HG03558 (cell line): ENCODE data around the gene EI24.
"Not testable (repeated sequence)": the region's sequence is repeated elsewhere in the genome, so short reads cannot be mapped to it uniquely, and the experiment has no call there.

Experiments used
- ATAC-seq: cut with Tn5 transposase; IDR thresholded peaks from one replicate; pipeline ENCODE4 v1.9.1; 2021; ENCODE audit warnings: moderate number of reproducible peaks; ENCODE audit not compliant: unreplicated experiment; ENCODE audit errors: extremely low read depth

EI24 gene

DNA sequence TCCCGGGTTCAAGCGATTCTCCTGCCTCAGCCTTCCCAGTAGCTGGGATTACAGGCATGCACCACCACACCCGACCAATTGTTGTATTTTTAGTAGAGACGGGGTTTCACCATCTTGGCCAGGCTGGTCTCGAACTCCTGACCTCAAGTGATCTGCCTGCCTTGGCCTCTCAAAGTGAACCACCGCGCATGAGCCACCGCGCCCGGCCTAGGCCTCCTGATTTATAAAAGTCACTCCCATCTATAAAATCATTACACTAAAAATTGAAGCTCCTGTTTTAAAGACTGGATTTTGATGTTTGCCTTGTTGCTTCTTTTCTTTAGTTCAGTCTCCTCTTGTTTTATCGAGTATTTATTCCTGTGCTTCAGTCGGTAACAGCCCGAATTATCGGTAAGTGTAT, 7.9 kb downstream of the EI24 start:
- not testable (repeated sequence) for ATAC-seq

DNA sequence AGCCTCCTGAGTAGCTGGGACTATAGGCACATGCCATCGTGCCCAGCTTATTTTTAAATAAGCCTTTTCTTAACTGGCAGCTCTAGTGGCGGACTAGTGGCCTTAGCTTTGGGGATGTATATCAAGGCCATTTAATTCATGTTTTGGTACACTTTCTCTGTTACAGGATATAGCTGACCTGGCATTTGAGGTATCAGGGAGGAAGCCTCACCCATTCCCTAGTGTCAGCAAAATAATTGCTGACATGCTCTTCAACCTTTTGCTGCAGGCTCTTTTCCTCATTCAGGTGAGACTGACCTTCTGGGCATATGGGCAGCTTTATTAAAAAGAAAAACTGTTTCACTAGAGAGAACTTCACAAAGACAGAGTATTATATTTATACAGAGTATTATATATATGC, 9.5 kb downstream of the EI24 start:
- ATAC-seq, result no peak

DNA sequence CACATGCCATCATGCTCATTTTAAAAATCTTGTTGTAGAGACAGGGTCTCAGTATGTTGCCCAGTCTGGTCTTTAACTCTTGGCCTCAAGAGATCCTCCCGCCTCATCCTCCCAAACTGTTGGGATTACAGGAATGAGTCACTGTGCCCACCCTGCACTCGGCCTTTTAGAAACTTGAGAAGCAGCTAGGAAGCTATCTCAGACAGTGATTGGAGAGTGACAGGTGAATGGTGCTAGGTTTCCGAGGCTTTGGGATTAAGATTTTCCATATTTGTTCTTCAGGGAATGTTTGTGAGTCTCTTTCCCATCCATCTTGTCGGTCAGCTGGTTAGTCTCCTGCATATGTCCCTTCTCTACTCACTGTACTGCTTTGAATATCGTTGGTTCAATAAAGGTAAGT, 10.5 kb downstream of the EI24 start:
- ATAC-seq, result no peak

DNA sequence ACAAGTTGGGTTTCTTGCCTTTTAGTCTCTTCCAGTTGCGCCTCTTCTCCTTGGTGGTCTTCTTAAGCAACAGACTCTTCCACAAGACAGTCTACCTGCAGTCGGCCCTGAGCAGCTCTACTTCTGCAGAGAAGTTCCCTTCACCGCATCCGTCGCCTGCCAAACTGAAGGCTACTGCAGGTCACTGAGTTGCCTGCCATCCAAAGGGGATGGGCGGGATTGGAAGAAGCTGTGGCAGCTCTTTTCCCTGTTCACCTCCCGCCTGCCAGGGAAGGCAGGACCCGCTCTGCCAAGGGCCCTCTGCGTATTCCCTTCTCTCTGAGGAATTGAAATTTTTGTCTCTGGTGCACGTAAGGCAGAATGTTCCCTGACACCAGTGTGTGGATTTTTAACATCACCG, 14.2 kb downstream of the EI24 start:
- ATAC-seq, result no peak

DNA sequence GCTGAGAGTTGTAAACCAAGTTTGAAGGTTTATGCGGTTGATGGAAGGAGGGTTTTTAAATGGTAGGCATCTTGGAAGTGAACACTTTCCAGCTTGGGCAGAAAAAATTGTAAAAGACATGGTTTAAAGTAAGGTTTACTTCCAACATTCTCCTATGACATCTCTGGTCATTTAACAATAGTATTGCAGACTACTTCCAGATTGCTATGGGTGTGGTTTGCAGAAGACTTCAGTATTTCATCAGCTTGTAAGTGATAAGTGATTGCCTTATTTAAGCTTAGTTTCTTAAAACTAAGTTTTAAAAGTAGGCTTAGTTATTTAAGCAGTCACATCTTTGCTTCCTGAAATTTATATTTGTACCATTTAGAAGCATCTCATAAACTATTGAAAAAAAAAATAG, 16.2 kb downstream of the EI24 start:
- ATAC-seq, result no peak

DNA sequence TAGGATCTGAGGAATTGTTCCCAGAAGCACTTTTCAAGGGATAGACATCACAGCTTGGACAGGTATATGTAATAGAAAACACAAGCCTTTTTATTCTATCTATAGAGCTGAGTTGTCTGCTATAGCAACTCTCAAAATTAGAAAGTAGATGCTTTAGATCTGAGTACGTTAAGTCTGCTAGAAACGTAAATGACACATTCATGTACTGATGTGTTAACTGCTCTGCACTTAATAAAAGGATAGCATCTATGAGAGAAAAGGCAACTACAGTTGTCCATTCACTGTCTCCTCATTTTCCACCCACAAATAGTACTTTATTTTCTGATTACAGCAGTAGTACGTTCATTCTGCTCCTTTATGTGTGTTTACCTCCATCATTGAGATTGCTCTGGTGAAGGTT, 17.3 kb downstream of the EI24 start:
- no peak for ATAC-seq

DNA sequence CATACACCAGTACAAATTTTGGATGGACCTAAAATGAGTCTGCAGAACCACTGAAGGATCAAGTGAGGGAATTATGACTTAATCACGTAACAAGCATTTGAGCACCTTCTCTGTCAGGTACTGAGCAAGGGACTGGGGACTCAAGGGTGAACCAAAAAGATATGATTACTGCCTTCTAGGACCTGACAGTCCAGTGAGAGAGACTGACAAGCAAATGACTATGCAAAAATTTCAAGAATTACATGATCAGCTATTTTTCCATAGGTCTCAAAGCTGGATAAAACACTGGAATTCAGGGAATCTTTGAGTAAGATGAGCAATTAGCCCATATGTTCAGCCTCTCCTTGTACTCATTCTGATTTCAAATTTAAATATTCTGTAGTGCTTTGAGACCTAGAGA, 18.2 kb downstream of the EI24 start:
- no peak for ATAC-seq

DNA sequence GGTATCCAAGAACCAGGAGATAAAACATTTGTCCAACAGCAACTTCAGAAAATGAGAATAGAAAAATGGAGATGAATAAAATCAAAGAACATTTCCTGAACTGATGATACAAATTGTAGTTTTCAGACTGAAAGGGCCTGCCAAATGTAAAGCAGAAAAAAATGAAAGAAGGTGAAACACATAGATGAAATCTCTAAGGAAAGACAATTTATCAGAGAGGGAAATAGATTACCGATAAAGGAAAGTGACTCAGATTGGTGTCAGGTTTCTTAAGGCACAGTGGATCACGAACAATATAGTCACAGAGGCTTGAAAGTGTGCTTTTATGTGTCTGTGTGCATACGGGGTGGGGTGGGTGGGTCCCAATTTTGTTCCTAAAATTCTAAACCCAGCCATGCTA, 19.2 kb downstream of the EI24 start:
- no peak for ATAC-seq

DNA sequence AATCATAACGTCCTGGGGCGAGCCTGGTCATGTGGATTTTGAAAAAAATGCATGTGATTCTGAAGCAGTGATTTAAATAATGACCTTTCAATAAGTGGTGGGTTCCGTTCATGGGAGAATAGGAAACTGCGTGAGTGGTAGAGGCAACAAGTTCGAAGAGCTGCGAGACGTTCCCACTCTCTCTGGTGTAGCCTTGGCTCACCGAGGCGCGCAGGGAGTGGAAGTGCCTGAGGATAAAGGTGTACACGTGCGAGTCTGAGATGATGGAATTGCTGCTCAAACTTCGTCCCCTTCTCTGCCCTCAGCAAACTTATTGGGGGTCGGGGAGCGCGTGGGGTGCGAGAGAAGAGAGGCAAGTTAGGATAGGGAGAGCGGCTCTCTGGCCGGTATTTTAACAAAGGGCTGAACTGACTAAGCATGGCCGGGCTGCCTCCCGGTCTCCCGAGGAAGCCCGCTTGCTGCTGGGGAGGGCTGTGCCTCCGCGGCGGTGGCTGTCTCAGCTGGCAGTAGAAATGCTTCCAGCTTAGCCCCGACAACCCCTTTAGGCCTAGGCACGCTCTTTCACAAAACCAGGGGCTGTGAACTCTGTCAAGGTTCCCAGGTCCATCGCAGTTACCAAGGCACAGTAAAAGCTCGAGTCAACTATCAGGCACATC, 22.5 kb downstream of the EI24 start:
- peak; percentile 0 for ATAC-seq

DNA sequence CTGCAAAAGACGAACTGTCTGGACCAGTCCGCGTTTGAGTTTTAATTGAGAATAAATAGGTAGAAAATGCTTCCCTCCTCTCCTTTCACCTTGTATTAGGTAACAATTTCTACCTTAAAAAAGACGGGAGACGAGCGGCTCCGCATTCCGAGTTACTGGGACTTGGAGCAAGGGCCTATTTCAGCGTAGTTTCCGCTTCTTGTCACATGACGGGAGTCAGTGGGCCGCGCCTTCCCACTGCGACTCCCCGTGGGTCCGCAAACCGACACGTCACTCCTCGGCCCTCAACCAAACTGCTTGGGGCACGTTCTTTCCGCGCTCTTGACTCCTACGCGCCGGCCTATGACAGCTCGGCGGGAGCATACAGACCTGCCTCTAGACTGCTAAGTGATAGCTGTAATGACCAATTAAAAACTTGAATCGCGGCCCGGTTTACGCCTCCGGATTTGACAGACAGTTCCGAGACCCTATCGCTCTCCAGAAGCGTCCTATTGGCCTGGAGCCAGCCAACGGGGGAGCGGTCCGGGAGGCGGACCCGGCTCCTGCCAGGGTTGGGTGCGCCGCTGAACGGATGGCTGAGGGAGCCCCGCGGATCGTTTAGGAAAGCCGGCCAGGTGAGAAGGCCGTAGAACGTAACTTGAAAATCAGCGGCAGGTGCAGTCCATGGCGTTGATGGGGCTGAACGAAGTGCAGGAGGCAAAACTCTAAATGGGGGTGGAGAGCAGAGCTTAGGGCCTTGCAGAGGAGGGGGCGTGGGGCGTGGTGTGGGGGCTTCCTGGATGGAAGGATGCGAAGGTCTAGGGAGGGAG, 23.2 kb downstream of the EI24 start, which contains the start of gene STT3A:
Gene STT3A, plus strand, starts transcription at position 548 of the 809 bp plus-strand sequence. CDS start 3,064 bp downstream, outside the sequence.
- peak; percentile 95 for ATAC-seq

DNA sequence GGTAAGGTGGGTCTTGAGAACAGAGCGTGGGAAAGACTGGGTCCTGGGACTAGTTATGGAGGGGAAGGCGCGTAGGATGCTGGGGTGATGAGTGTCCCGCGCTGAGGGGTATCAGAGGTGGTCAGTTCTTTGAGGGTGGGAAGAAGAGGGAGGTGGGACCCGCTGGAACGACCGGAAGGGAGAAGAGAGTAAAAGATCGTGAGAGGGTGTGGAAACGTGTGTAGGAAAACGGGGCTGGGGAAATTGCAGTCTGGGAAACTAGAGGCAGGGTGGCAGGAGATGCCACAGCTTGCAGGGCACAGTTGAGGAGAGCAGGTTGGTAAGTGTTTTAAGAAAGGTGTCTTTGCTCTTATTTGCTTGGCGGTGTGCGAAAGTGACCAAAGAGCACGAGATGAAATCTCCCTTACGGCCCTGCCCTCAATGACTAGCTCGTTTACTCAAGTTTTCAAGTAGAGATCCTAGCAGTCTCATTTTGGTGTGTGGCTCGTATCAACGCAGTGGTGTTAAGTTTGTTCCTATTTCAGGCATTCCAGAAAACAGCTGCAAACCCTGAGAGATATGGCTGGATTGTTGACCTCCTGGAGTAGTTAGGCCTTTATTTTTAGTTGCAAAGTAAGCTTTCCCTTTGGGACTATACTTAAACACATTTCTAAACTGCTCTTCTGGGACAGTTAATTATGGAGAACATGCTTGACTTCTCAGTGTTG, 24.0 kb downstream of the EI24 start:
- ATAC-seq, result no peak

DNA sequence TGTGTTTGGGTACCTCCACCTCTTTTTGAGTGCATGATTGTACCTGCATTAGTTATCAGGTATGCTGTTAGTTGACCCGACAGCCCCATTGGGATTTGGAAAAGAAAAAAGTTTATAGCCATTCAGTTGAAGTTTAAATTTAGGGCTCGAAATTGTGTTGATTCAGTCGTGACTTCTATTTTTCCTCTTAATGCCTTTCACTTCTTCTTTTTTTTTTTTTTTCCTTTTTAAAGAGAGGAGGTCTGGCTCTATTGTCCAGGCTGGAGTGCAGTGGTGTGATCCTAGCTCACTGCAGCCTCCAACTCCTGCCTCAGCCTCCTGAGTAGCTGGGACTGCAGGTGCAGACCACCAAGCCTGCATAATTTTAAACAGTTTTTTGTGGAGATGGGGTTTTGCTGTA, 25.7 kb downstream of the EI24 start:
- no peak for ATAC-seq

DNA sequence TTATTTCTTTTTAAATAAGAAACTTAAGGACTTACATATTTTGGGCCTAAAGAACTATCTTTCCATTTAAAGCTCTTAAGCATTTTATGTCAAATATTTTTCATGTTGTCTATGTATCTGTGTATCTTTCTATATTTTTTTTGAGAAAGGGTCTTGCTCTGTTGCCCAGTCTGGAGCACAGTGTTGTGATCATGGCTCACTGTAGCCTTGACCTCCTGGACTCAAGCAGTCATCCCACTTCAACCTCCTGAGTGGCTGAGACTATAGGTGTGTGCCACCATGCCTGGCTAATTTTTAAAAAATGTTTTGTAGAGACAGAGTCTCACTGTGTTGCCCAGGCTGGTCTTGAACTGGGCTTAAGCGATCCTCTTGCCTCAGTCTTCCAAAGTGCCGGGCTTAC, 31.4 kb downstream of the EI24 start:
- ATAC-seq, result no peak

DNA sequence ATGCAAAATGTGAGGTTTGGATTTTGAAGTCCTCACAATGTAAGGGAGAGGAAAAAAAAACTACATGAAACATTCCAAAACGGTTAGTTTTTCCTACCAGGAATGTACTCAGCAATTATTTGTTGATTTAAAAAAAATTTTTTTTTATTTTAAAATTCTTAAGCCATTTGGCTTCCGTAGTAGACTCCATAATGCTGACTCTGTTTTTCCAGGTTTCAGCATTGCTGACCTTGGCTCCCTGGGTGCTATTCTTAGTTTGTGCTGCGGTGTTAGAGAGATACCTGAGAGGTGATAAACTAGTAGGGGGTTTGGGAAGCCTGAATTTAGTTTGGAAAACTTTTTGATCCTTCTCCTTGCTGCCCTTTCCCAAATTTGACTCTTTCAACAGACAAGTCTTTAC, 33.9 kb downstream of the EI24 start:
- ATAC-seq, result no peak

DNA sequence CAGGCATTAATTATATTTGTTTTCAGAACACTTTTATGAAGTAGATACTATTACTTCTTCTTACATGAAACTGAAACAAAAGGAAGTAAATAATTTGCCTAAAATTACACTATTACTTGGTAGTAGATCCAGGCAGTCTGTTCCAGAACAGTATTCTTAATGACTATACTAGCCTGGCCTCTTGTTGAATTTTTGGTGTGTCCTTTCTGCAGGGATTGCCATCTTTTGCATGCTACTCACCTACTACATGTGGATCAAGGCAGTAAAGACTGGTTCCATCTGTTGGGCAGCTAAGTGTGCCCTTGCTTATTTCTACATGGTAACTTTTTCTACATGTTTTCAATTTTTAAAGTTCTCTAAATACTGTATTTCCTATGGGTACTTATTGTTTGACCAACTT, 36.1 kb downstream of the EI24 start:
- no peak for ATAC-seq

DNA sequence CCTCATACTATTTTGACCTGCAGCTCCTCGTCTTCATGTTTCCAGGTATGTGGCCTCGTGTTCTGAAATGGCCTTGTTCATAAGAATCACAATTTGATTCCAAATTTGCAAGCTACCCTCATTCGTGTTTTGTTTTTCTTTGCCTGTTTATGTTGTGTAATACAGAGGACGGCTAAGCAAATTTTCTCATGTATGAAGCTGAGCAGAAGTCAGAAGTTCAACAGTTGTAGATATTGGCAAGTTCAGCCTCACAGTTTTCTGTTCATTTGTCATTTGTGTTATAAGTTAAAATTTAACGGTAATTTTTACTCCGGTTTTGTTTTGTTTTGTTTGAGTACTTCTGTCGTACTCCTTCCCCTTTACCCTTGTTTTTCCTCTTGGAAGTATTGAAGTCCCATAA, 40.3 kb downstream of the EI24 start:
- no peak for ATAC-seq

DNA sequence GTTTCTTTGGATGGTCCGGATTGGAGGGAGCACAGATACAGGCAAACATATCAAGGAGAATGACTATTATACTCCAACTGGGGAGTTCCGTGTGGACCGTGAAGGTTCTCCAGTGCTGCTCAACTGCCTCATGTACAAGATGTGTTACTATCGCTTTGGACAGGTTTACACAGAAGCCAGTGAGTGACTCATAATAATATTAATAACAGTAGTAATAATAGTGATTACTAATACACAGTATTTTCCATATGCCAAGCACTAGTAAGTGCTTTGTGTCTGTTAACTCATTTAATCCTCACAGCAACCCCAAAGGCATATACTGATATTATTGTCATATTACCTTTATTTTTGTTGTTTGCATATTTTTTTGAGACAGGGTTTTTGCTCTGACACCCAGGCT, 49.1 kb downstream of the EI24 start:
- ATAC-seq, result no peak

DNA sequence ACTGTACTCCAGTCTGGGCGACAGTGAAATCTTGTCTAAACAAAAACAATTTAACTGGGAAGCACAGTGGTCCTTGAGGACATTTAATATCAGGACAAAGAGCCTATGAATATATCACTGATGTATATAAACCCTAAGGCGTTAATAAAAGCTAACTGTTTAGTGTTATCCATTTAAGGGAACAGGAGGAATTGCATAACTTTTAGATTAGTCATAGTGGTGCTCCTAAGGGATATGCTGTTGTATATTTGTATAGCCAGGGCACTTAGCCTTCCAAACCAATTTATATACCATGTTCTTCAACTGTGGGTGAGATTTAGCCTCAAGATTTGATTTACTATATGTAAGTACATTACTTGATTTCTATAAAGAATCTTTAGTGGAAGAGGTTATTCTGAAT, 52.7 kb downstream of the EI24 start:
- ATAC-seq, result no peak

DNA sequence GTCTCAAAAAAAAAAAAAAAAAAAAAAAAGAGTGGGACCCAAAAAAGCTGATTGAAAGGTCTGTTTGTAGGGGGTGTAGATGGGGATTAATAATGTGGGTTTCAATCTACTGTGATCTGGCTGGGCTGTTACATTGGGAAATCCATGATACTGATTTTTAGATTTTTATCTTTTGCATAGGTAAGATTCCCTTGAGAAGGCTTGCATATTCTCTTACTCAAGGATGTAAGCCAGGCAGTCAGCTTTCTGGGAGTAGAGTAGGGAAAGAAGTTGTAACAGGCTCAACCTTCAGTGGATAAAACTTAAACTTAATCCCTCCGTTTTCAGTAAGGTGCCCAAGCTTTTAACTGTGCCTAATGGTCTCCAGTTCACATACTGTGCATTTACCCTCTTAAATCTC, 53.8 kb downstream of the EI24 start:
- ATAC-seq, result no peak

DNA sequence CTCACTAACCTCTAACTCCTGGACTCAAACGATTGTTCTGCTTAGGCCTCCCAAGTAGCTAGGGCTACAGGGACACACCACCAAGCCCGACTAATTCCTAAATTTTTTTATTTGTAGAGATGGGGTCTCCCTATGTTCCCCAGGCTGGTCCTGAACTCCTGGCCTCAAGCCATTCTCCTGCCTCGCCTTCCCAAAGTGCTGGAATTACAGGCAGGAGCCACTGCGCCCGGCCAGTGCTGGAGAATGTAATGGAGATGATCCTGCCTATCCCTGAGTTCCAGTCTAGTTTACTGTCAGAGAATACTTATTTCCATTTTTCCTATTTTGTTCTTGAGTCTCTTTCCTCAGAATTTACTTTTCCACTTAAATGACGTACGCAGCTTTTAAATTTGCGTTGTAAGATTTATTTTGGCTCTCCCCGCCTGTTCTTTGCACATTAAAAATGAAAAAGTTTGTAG, 55.5 kb downstream of the EI24 start, which contains the start of gene CHEK1:
Gene CHEK1, plus strand, starts transcription at position 408 of the 458 bp plus-strand sequence. CDS start 1,606 bp downstream, outside the sequence.
- ATAC-seq, result no peak

DNA sequence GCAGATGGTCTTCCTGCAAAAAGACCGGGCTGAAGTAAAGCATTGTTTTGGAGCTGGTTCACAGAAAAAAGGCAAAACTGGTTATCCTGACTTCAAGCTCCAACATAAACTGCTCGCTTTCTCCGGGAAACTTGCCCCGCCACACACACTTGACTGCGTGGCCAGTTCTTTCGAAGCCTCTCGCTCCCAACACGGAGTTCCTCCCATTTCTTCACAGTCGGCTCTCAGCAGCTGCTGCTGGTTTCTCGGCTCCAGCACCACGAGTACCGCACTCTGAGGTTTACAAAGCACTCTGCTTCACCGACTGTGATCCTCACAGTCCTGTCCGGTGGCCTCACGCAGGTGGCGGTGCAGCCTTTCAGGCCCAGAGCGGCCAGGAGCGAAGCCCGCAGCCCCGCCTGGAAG, 56.0 kb downstream of the EI24 start:
- no peak for ATAC-seq
